ENCODE measurements around the gene RNF224. TPM values are rescaled to one million over a fixed set of nuclear protein-coding genes. Genes with fewer than 3 reads are reported as not detected.

Gene RNF224
- total RNA-seq, 1 experiment from 2014 or later = 0.30 TPM

- intact Hi-C loops (cut with micrococcal nuclease) = no loop called here
- CTCF ChIA-PET = no interaction called here
- RAD21 ChIA-PET (ENCODE audit: low non-redundant PET in 1 of 2, low total read pairs in 2 of 2, uncharacterized antibody in 2 of 2, unreplicated experiment in 2 of 2) = no interaction called here
- no peaks in the 10 kb centered on the region for H3K9me2 ChIP-seq (ENCODE audit: insufficient read depth)
- TF ChIP-seq SP1 (IDR thresholded peaks at IDR 0.05; ENCODE audit: low read depth) = no peak
- TF ChIP-seq ZFX (IDR thresholded peaks at IDR 0.05) = no peak
- no peak for TF ChIP-seq REST (IDR thresholded peaks at IDR 0.05; ENCODE audit: low read depth)
- no peak for TF ChIP-seq FOSL1 (IDR thresholded peaks at IDR 0.05; ENCODE audit: low read depth)
- no peak for TF ChIP-seq EZH2phosphoT487 (IDR thresholded peaks at IDR 0.05; ENCODE audit: borderline replicate concordance)
- H3K9me3 ChIP-seq (ENCODE audit: control insufficient read depth in 1 of 2, insufficient read depth in 1 of 2, low read depth in 1 of 2, low read length in 2 of 2) = no peaks in the 10 kb centered on the region
- H3K79me2 ChIP-seq (ENCODE audit: insufficient read depth, low read length) = peaks cover 6% of the 10 kb centered on the region; the same call in 1 of the 2 replicates
- peaks cover 12 to 29% of the 10 kb centered on the region in 2 experiments; a peak in 3 of 4 replicates for H3K36me3 ChIP-seq (ENCODE audit: control insufficient read depth in 1 of 2, insufficient read depth in 2 of 2, low read length in 2 of 2)
- H2AFZ ChIP-seq (ENCODE audit: low read depth, low read length, poor library complexity, severe bottlenecking) = no peak overlapping the region
- no peak overlapping the region for H3K4me2 ChIP-seq (ENCODE audit: low read length)
- H3K27ac ChIP-seq (ENCODE audit: low read depth, low read length) = no peak overlapping the region
- BruUV-seq (replicated peaks) = no TSS peak
- H4K20me1 ChIP-seq (ENCODE audit: insufficient read depth) = no peaks in the 10 kb centered on the region
- no peak for DNase-seq (ENCODE audit: low read depth, low spot score)
- no peaks in the 10 kb centered on the region for H3K4me1 ChIP-seq (ENCODE audit: control insufficient read depth in 1 of 2, insufficient read depth in 2 of 2, low read length in 2 of 2)
- no peak for ATAC-seq
- H3K9ac ChIP-seq (ENCODE audit: low read length) = no peak overlapping the region
- no peaks in the 10 kb centered on the region for H3K27me3 ChIP-seq (ENCODE audit: insufficient read depth, low read length)
- POLR2A ChIA-PET = interaction anchor here (1.3 kb wide), 1 partner anchor 11 kb away, joined by 4 read pairs; the partner anchor contains the start of gene TOR4A
- no peak overlapping the region for H3K4me3 ChIP-seq (replicated peaks in 1 of 2; ENCODE audit: low read depth in 1 of 2, low read length in 2 of 2)
Measured at GRCh38 chr9:137265496-137266161, 38.3 kb downstream of the RNF224 start.

DNA sequence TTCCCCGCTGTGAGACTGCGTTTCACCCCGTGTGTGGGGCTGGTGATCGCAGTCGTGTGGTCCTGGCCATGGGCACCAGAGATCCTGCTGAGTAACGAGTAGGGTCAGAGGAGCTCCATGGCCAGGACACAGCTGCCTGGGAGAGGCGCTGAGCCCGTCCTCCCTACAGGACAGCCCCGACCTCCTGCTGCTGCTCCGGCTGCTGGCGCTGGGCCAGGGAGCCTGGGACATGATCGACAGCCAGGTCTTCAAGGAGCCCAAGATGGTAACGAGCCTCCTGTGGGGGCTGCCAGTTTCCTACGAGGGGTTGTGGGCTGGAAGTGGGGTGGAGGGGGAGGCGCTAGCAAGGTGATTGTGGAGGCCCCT lies 38.8 kb downstream of the RNF224 start:
- Histone ChIP-seq H3K27ac (ENCODE audit: low read depth, low read length) (no peak overlapping the region), H3K9me3 (ENCODE audit: control insufficient read depth in 1 of 2, insufficient read depth in 1 of 2, low read depth in 1 of 2, low read length in 2 of 2) (no peaks in the 10 kb centered on the region), H3K79me2 (ENCODE audit: insufficient read depth, low read length) (peaks cover 6% of the 10 kb centered on the region; the same call in 1 of the 2 replicates), H3K9ac (ENCODE audit: low read length) (no peak overlapping the region), H4K20me1 (ENCODE audit: insufficient read depth) (no peaks in the 10 kb centered on the region), H3K4me3 (replicated peaks in 1 of 2; ENCODE audit: low read depth in 1 of 2, low read length in 2 of 2) (no peak overlapping the region), H3K9me2 (ENCODE audit: insufficient read depth) (no peaks in the 10 kb centered on the region), H3K27me3 (ENCODE audit: insufficient read depth, low read length) (no peaks in the 10 kb centered on the region), H3K4me2 (ENCODE audit: low read length) (no peak overlapping the region), H2AFZ (ENCODE audit: low read depth, low read length, poor library complexity, severe bottlenecking) (no peak overlapping the region), H3K4me1 (ENCODE audit: control insufficient read depth in 1 of 2, insufficient read depth in 2 of 2, low read length in 2 of 2) (no peaks in the 10 kb centered on the region), H3K36me3 (ENCODE audit: control insufficient read depth in 1 of 2, insufficient read depth in 2 of 2, low read length in 2 of 2) (peaks cover 12 to 29% of the 10 kb centered on the region in 2 experiments; a peak in 3 of 4 replicates)
- intact Hi-C loops (cut with micrococcal nuclease) = no loop called here
- CTCF ChIA-PET = no interaction called here
- RAD21 ChIA-PET (ENCODE audit: low non-redundant PET in 1 of 2, low total read pairs in 2 of 2, uncharacterized antibody in 2 of 2, unreplicated experiment in 2 of 2) = no interaction called here
- no peak for DNase-seq (ENCODE audit: low read depth, low spot score)
- no peak for ATAC-seq
- BruUV-seq (replicated peaks) = no TSS peak
- POLR2A ChIA-PET = no interaction called here
- TF ChIP-seq SIN3A (IDR thresholded peaks at IDR 0.05; ENCODE audit: low read depth) (no peak), POLR2AphosphoS5 (IDR thresholded peaks at IDR 0.05; ENCODE audit: low read depth, low read length) (no peak), ZFX (IDR thresholded peaks at IDR 0.05) (no peak), CBX3 (IDR thresholded peaks at IDR 0.05; ENCODE audit: low read depth) (no peak), ATF3 (IDR thresholded peaks at IDR 0.05) (no peak), ZNF274 (IDR thresholded peaks at IDR 0.05; ENCODE audit: low read depth, low read length) (no peak), YY1 (IDR thresholded peaks at IDR 0.05; ENCODE audit: extremely low read depth, insufficient replicate concordance, low read depth, low read length) (no peak), POLR2A (IDR thresholded peaks at IDR 0.05; ENCODE audit: borderline replicate concordance, extremely low read depth, insufficient read depth, insufficient read length) (no peak), TCF7L2 (IDR thresholded peaks at IDR 0.05; ENCODE audit: borderline replicate concordance, extremely low read depth, insufficient read depth, insufficient read length) (no peak), EGR1 (IDR thresholded peaks at IDR 0.05; ENCODE audit: low read depth) (no peak)
- TF ChIP-seq, protein P1, sequence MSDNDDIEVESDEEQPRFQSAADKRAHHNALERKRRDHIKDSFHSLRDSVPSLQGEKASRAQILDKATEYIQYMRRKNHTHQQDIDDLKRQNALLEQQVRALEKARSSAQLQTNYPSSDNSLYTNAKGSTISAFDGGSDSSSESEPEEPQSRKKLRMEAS (IDR thresholded peaks at IDR 0.05) = no peak

All from HCT116 (cell line).